ENCODE results near the gene TCIRG1. TPM values are rescaled to one million over a fixed set of nuclear protein-coding genes. Genes with fewer than 3 reads are reported as not detected.

TCIRG1 gene
- total and polyA plus RNA-seq, 2 of the 13 experiments (the other 11 are each of a cell fraction or from before 2014, with no cell fraction given), result 48.0 to 69.6 TPM

- peak; percentile 38; the same call in 1 of the 2 replicates for TF ChIP-seq MEIS2 (CRISPR knock-in tag; IDR thresholded peaks at IDR 0.05)
- TF ChIP-seq ZNF7 (CRISPR knock-in tag; IDR thresholded peaks at IDR 0.05), result no peak
- TF ChIP-seq, protein P1, sequence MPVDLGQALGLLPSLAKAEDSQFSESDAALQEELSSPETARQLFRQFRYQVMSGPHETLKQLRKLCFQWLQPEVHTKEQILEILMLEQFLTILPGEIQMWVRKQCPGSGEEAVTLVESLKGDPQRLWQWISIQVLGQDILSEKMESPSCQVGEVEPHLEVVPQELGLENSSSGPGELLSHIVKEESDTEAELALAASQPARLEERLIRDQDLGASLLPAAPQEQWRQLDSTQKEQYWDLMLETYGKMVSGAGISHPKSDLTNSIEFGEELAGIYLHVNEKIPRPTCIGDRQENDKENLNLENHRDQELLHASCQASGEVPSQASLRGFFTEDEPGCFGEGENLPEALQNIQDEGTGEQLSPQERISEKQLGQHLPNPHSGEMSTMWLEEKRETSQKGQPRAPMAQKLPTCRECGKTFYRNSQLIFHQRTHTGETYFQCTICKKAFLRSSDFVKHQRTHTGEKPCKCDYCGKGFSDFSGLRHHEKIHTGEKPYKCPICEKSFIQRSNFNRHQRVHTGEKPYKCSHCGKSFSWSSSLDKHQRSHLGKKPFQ (CRISPR knock-in tag; IDR thresholded peaks at IDR 0.05; ENCODE audit: insufficient replicate concordance), result no peak
- TF ChIP-seq ZFP91 (CRISPR knock-in tag; IDR thresholded peaks at IDR 0.05; ENCODE audit: borderline replicate concordance), result peak; percentile 16; the same call in 1 of the 2 replicates
- TF ChIP-seq FOXK2 (IDR thresholded peaks at IDR 0.05), result no peak
- no peak for TF ChIP-seq ZNF20 (CRISPR knock-in tag; IDR thresholded peaks at IDR 0.05)
- TF ChIP-seq ZFP37 (CRISPR knock-in tag; IDR thresholded peaks at IDR 0.05; ENCODE audit: borderline replicate concordance), result no peak
- TF ChIP-seq ZNF230 (CRISPR knock-in tag; IDR thresholded peaks at IDR 0.05), result no peak
- no peak for TF ChIP-seq ELF3 (CRISPR knock-in tag; IDR thresholded peaks at IDR 0.05)
- no peak for TF ChIP-seq IRX3 (CRISPR knock-in tag; IDR thresholded peaks at IDR 0.05; ENCODE audit: borderline replicate concordance, low read depth)
- TF ChIP-seq MXD3 (CRISPR knock-in tag; IDR thresholded peaks at IDR 0.05), result no peak
- TF ChIP-seq ZNF556 (CRISPR knock-in tag; IDR thresholded peaks at IDR 0.05; ENCODE audit: borderline replicate concordance), result no peak
- TF ChIP-seq, protein P2, sequence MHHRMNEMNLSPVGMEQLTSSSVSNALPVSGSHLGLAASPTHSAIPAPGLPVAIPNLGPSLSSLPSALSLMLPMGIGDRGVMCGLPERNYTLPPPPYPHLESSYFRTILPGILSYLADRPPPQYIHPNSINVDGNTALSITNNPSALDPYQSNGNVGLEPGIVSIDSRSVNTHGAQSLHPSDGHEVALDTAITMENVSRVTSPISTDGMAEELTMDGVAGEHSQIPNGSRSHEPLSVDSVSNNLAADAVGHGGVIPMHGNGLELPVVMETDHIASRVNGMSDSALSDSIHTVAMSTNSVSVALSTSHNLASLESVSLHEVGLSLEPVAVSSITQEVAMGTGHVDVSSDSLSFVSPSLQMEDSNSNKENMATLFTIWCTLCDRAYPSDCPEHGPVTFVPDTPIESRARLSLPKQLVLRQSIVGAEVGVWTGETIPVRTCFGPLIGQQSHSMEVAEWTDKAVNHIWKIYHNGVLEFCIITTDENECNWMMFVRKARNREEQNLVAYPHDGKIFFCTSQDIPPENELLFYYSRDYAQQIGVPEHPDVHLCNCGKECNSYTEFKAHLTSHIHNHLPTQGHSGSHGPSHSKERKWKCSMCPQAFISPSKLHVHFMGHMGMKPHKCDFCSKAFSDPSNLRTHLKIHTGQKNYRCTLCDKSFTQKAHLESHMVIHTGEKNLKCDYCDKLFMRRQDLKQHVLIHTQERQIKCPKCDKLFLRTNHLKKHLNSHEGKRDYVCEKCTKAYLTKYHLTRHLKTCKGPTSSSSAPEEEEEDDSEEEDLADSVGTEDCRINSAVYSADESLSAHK (CRISPR knock-in tag; IDR thresholded peaks at IDR 0.05; ENCODE audit: borderline replicate concordance), result no peak
- no peak for TF ChIP-seq GPBP1L1 (CRISPR knock-in tag; IDR thresholded peaks at IDR 0.05)
- TF ChIP-seq ZNF629 (CRISPR knock-in tag; conservative IDR thresholded peaks at IDR 0.05), result no peak
- no peak for TF ChIP-seq GATAD1 (CRISPR knock-in tag; IDR thresholded peaks at IDR 0.05)
- TF ChIP-seq SRSF4 (IDR thresholded peaks at IDR 0.05; ENCODE audit: low read depth, low read length, poor library complexity, severe bottlenecking), result no peak
- TF ChIP-seq ZKSCAN8 (CRISPR knock-in tag; IDR thresholded peaks at IDR 0.05; ENCODE audit: borderline replicate concordance), result no peak
Measured at GRCh38 chr11:68002938-68003845, 35.6 kb upstream of the TCIRG1 start (continued).

All from HepG2 (cell line).